NCI-H2029 treated with DMSO at 0.1 percent for 48 hours (cell line): ENCODE results near the gene GAS7.

Experiments used
- DNase-seq: peaks from one replicate; lab custom pipeline; 2025; lab: John Stamatoyannopoulos, UW

GAS7 gene

DNA sequence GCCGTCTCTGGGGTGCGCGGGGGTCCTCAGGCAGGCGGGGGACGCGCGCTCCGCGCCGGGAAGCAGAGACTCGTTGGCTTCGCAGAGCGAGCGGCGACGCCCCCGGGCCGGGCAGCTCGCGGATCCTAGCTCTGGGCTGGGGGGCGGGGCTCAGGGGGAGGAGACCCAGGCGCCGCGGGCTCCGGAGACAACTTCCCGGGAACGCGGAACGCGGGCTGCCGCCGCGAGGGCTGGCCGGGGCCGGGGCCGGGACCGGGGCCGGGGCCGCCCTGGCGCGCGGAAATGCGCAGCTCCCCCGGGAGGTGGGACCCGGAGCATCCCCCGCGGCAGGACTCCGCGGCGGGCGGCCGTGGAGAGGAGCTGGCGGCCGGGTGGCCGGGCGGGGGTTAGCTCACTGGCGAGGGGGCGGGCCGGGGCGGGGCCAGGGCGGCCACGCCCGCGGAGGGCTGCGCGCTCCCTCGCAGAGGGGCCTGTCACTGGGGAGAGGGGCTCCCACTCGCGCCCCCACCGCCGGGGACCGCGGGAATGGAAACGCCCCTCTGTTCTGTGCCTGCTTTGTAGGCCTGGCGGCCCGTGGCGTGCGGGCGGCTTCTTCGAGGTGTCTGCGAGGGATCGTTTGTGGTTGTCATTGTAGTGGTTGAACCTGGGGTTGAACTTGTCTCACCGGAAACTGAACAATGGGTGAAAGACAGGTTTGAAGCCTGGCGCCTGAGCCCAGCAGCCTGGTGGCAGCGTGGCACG, at the start of gene GAS7:
GAS7 (minus strand) TSS at position 98 of the 741 bp plus-strand sequence.
- no peak for DNase-seq

DNA sequence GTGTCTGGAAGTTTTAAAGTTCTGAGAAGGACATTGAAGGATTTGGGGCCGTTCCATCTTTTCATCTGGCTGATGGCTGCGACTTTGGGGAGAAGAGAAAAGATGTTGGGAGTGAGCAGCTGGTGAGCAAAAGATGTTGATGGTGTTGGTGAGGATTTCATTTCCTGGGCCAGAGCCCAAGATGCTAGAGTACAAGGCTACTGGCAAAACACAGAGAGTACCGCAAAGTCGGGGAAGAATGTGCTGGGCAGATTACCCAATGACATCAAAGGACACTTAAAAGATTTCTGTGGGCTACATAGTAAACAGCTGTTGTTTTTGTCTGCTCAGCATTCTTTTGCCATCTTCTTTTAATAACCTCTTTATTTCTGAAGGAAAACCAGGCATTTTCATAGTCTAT, 49.4 kb upstream of the GAS7 start:
- no peak for DNase-seq

DNA sequence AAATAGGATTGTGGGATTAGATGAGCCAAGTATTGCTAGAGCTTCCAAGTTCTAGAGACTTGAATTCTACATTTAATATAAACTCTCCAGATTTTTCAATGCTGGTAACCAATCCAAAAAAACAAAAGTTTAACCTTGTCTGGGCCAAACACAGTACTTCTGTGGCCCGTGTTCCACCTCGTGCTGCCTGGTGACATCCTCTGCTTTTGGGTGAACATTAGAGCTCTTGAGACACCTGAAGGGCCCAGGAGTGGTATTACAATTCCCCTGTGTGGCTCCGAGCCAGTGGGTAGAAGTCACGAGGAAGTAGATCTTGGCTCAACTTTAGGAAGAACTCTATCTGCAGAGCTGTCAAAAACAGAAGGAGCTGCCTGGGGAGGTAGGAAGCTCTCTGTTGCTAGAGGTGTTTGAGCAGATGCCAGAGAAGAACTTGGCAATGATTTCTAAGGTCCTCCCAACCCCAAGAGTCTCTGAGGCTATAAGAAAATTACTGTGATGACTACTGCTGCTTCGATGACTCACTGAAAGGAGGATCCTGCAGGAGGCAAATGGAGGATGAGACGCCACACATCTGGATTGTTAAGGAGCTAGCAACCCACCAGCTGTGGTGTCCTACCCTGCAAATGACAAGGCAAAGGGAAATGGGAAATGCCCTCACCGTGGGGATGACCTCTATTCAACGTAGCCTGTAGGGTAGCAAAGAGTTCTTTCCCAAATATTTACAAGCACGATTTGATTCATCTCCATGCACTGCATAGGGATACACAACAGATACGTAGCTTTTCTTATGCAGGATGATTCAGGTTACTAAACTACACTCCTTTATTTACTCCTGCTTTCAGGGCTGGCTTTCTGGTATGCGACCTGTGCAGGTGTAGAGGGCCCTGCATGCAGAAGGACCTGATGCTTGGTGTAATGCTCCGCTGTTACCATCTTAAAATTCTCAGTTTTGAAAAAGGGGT, 45.8 kb upstream of the GAS7 start:
- DNase-seq: no peak

DNA sequence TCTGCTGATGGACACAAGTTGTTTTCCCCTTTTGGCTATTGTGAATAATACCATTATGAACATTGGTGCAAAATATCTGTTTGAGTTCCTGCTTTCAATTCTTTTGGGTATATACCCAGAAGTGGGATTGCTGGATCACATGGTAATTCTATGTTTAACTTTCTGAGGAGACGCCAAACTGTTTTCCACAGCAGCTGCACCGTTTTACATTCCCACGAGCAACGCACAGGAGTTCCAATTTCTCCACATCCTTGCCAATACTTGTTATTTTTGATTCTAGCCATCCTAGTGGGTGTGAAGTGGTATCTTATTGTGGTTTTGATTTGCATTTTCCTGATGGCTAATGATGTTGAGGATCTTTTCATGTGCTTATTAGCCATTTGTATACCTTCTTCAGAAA, 43.4 kb upstream of the GAS7 start:
- DNase-seq: no peak

DNA sequence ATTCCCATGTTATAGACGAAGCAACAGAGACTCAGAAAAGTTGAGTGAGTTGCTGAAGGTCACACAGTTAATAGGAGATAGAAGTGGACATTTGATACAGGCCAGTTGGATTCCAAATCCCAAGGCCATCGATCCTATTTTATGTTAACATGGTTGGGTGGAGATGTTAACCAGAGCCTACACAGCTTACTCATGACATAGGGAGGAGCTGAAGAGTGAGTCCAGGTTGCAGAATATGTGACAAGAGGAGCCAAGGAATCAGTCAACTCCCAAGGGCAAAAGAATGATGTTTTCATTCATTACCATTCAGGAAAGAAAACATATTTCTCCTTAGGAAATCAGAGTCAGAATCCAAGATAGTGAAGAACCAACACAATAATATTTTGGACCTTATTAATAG, 40.3 kb upstream of the GAS7 start:
- no peak for DNase-seq

DNA sequence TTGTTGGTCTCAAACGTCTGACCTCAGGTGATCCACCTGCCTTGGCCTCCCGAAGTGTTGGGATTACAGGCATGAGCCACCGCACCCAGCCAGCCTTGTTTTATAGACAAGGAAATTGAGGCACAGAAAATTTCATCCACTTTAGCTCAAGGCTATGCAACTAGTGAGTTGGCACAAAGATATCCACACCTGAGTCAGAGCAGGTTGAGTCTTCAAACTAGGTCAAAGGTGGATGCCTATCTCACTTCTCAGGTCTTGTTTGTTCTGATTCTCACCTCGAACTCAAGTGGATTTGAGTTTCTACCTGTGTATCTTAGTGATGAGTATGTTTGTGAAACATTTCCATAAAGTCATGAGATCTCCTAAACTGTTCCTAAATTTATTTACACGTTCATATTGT, 35.6 kb upstream of the GAS7 start:
- DNase-seq: no peak

DNA sequence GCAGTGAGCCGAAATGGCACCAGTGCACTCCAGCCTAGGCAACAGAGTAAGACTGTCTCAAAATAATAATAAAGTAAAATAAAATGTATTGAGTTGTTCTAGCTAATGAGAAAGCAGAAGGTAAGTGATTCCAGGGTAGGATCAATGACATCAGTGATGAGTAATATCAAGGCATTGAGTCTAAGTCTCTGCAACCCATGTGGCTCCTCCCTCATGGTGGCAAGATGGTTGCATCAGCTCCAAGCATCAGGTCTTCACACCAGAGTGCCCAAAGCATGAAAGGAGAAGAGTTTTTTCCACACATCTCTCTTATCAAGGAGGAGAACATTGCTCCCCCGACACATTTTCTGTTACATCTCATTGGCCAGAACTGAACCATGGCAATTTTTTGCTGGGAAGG, 34.8 kb upstream of the GAS7 start:
- DNase-seq: no peak

DNA sequence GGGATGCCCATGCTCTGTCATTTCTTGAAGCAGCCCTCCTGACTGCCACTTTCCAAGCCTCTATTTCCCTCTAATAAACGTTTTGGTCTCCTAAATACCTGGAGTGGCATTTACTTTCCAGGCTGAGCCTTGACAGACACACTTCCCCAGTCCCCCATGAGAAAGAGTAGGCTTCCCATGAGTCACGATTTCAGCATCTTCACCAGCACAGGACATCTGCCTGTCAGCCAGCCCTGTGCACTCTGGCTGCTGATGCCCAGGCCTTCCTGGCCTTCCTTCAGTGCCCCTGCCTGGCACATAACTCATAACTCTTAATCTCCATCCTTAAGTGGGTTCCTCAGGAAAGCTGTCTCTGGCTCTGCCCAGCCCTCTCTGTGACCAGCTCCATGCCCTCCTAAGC, 30.8 kb upstream of the GAS7 start:
- no peak for DNase-seq

DNA sequence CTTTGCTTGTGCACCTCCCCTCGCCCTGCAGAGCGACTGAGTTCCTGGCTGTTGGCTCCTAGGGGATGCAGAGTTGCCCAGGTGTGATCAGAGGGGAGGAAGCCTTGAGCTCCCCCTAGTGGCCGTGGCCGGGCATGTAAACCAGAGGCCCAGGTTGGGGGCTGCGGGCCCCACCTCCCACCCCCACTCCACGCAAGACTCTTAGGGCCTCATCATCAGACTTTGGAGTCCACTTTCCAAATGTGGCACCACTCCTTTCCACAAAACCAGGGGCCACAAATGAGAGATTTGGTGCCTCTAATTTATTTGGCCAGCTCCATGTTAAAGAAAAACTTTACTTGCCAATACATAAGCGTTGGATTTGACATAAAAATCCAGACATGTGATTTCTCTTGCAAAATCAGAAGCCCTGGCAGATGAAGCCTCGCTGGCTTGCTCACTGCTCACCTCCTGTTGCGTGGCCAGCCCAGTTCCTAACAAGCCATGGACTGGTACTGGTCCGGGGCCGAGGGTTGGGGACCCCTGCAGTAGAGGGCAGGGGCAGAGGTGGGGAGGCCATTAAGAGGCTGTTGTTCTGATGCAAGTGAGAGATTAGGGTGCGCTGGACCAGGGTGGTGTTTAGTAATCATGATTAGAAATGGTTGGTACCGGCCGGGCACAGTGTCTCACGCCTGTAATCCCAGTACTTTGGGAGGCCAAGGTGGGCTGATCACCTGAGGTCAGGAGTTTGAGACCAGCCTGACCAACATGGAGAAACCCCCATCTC, 28.7 kb upstream of the GAS7 start:
- no peak for DNase-seq

DNA sequence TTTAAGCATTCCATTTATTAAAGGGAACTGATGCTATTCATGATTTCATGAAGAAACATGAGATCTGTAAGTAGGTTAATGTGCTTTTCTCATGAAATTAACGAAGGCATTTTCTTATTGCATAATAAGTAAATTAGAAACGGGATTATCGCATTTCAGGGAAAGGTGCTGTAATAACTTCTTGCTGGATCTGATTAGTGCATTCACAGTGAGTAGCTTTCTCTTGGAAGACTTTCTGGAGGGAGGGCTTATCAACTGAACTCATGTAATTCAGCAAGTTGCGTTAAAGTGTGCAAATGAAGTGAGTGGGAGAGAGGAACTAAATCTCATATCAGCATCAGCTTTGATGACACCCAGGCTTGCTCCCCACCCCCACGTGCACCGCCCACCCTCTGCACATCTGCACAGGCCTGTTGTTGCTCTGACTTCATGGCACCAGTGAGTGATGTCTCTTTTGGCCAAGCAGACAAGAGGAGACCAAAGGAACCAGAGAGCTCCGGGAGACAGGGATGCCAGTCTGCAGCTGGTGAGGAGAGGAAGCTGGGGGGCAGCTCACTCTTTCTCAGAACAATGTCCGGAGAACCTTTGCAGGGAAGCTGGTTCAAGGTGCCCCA, 26.3 kb upstream of the GAS7 start:
- DNase-seq: no peak

DNA sequence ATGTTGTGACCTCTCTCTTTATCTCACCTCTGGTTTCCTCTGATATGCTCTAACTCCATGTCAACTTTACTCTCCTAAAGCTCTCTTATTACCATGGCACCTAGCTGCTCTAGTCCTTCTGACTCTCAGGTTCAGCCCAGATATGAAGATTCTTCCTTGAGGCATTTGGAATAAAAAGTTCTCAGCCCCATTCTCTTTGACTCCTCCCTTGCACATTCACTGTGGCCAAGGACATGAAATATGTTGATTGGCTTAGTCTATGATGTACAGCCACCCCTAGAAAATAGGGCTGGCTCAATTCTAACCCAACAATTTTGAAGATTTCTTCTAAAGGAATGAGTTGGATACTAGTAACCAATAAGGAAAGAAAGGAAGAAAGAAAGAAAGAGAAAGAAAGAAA, 20.8 kb upstream of the GAS7 start:
- DNase-seq: no peak

DNA sequence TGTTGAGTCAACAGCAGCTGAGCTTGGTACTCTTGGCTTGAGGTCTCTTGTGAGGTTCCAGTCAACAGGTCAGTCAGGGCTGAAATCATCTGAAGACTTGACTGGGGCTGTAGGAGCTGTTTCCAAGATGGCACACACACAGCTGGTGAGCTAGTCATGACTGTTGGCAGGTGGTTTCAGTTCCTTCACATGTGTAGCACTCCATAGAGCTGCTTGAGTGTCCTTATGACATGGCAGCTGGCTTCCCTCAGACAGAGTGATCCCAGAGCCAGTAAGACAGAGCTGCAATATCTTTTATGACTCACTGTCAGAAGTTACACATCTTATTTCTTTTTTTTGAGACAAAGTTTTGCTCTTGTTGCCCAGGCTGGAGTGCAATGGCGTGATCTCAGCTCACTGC, 19.5 kb upstream of the GAS7 start:
- DNase-seq: no peak

DNA sequence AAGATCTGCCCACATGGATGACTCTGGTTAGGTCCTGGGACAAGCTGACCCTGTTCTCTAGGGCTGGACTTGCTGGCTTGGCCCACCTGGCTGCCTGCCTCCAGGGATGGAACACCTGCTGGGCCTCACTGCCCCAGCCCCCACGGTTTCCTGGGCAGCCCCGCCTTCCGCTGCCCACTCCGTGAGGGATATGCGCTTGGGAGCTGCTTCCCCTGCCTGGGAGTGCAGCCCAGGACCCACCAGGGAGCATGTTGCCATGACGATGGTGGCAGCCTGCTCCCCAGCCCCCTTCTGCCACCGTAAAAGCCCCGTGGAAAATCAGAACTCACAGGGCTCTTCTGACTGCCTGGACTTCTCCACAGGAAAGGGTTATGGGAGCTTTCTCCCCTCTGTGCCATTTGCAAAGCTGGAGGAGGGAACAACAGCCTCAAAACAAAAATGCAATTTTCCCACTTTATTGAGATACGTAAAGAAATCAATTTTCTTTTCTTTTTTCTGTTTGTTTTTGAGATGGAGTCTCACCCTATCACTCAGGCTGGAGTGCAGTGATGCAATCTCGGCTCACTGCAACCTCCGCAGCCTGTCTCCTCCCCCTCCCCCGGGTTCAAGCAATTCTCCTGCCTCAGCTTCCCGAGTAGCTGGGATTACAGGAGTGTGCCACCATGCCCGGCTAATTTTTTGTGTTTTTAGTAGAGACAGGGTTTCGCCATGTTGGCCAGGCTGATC, 18.0 kb upstream of the GAS7 start:
- no peak for DNase-seq

DNA sequence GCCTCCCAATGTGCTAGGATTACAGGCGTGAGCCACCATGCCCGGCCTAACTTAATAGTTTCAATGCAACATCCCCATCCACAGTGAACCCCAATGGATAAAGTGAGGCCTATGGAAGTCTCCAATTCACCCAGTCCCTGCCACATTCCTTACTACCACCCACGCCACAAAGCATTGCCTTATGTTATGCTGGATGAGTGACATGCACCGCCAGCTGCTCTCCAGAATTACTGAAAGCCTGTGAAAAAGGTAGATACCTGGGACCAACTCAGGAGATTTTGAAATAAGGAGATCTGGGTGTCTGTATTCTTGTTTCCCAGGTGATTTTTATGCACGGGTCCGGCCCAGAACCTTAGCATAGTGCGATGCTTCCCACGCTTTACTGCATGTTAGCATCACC, 16.9 kb upstream of the GAS7 start:
- DNase-seq: no peak

DNA sequence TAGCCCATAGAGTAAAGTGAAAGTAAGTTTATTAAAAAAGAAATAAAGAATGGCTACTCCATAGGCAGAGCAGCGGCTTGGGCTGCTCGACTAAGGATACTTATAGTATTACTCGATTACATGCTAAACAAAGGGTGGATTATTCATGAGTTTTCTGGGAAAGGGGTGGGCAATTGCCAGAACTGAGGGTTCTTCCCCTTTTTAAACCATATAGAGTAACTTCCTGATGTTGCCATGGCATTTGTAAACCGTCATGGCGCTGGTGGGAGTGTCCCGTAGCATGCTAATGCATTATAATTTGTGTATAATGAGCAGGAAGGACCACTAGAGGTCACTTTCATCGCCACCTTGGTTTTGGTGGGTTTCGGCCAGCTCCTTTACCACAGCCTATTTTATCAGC, 13.3 kb upstream of the GAS7 start:
- no peak for DNase-seq

DNA sequence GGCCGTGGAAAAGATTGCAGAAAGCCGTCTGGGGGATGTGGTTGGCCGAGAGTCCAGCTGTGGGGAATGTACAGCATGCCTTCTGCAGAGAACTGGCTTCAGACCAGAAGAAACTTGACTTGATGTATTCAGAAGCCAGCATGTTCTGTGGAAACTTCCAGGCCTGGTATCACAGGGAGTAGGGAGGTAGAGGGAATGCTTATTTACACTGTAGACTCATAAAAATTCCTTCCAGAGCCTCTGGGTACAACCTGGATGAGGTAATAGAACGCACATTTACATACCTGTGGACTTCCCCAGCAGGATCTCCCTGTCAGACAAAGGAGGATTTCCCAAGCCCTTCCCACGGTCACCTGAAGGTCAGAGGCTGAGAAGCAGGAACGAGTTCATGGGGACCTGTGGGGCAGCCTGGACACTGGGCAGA, 11.8 kb upstream of the GAS7 start:
- no peak for DNase-seq

DNA sequence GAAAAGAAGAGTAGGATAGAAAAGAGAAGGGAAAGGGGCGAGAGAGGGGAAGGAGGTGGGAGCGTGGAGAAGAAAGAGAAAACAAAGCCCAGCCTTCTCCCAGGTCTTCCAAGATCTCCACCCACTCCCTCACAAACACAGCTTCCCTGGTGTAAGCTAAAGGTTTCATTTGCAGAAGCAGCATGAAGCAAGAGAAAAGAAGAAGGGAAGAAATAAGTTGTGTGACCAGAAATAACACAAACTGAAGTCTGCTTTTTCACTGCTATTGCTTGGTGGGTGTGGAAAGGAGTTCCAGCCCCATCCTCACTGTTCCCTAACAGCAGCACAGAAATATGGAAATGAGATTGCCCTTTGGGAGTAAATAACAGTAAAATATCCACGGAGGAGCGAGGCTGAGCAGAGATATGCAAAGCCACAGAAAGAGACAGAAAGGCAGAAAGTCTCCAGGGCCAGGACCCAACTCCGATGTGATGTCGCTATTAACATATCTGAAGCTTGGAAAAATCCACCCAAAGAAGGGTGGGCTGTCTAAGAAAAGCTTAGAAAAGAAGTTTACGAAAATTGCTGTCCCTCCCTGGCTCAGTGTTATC, 10.3 kb upstream of the GAS7 start:
- no peak for DNase-seq

DNA sequence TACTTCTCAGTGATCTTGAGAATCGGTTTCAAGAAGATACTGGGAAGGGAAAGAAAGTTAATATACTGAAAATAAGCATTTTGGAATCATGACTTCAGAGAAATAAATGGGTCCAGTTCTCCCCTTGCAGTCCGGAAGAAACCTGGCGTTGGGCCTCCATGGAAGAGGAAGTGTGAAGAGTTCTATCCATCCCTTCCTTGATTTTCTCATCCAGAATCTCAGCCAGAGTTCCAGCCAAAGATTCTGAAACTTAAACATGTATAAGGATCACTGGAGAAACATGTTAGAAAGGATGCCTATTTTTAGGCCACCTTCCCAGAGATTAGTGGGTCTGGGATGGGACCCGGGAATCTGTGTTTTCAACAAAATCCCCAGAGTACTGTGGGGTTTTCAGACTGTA, 8.7 kb upstream of the GAS7 start:
- DNase-seq: no peak

DNA sequence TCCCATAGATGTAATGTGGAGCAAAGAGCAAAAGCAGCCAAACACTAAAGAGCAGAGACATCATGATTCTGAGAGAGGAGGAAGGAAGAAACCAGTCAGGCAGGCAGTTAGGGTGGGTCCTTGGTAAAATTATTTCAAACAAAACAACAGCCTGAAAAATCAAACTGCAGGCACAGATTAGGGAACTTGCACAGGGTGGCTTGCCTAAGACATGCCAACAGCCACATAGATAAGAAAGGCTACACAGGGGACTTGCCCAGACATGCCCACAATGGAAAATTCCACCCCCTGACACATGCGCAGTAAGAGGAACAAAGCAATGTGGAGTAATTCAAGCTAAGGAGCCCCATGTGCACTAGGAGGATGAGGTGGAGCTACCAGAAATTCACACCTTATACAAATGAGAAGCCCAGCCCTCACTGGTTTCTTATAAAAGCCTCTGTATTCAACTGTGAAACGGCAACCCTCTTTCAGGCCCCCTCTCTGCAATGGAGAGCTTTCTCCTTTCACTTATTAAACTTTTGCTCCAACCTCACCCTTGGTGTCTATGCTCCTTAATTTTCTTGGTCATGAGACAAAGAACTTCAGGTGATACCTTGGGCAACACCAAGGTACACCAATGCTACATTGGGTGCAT, 7.3 kb upstream of the GAS7 start:
- DNase-seq: no peak

DNA sequence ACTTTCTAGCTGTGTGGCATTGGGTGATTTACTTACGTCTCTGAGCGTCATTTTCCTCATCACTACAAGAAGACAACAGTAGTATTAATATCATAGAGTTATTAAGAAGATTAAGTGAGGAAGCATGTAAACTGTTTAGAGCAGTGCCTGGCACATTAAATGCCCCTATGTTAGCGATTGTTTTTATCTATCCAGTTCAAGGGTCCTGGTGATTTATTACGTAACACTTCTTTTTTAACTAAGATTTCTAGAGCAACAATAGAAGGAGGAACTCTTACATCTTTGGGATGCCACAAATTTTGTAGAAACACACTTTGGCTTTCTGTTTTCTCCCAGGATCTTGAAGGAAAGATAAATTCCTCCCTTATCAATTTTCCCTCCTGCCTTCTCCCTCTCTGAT, 3.3 kb upstream of the GAS7 start:
- no peak for DNase-seq

DNA sequence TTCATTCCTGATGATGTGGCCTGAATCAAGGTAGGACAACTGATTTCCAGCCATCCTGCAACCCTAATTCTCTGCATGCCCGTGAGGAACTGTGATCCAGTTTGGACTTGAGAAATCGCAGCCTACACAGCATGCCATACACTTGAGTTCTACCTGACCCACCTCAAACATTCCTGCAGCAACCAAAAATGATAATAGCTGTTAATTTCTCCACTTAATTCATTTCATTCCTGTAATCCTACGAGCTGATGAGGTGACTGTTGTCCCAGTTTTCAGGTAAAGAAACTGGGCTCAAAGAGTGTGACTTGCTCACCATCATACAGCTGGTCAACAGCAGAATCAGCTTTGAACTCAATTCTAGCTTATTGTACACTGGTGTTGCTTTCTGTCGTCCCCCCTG, 2.2 kb upstream of the GAS7 start:
- DNase-seq: no peak
